ENCODE measurements around the gene PSMB2.
"Not testable (repeated sequence)": the region's sequence is repeated elsewhere in the genome, so short reads cannot be mapped to it uniquely, and the experiment has no call there.

PSMB2 gene

GRCh38 chr1:35591211-35591610 is 50.1 kb downstream of the PSMB2 start:
- no peak for DNase-seq

- no peak for DNase-seq
Measured at GRCh38 chr1:35590476-35591040, 50.8 kb downstream of the PSMB2 start.

GRCh38 chr1:35589516-35590427 is 51.6 kb downstream of the PSMB2 start:
- DNase-seq = no peak

GRCh38 chr1:35588197-35588910 is 53.0 kb downstream of the PSMB2 start:
- no peak for DNase-seq

- DNase-seq = no peak
Measured at GRCh38 chr1:35587736-35588135, 53.6 kb downstream of the PSMB2 start.

- DNase-seq = no peak
Measured at GRCh38 chr1:35586808-35587207, 54.5 kb downstream of the PSMB2 start.

GRCh38 chr1:35585805-35586204 is 55.5 kb downstream of the PSMB2 start:
- not testable (repeated sequence) for DNase-seq

- no peak for DNase-seq
Measured at GRCh38 chr1:35585281-35585680, 56.0 kb downstream of the PSMB2 start.

- not testable (repeated sequence) for DNase-seq
Measured at GRCh38 chr1:35581621-35582020, 59.7 kb downstream of the PSMB2 start.

- no peak for DNase-seq
Measured at GRCh38 chr1:35580949-35581388, 60.4 kb downstream of the PSMB2 start.

- peak; percentile 58 for DNase-seq
Measured at GRCh38 chr1:35577071-35577998, 64.0 kb downstream of the PSMB2 start.

- not testable (repeated sequence) for DNase-seq
Measured at GRCh38 chr1:35576766-35577070, 64.6 kb downstream of the PSMB2 start.

GRCh38 chr1:35576061-35576765 is 65.1 kb downstream of the PSMB2 start:
- DNase-seq = no peak

GRCh38 chr1:35575416-35575958 is 65.8 kb downstream of the PSMB2 start:
- DNase-seq = no peak

GRCh38 chr1:35574655-35575415 is 66.5 kb downstream of the PSMB2 start:
- no peak for DNase-seq

GRCh38 chr1:35574125-35574654 is 67.1 kb downstream of the PSMB2 start:
- DNase-seq = no peak

- DNase-seq = no peak
Measured at GRCh38 chr1:35573198-35574124, 67.9 kb downstream of the PSMB2 start, which contains the start of gene TFAP2E. TSS of gene TFAP2E (plus strand) at chr1:35573314. CDS start at chr1:35573578, 264 bp downstream.

- no peak for DNase-seq
Measured at GRCh38 chr1:35572296-35572695, 69.0 kb downstream of the PSMB2 start.

- DNase-seq = no peak
Measured at GRCh38 chr1:35571263-35571662, 70.1 kb downstream of the PSMB2 start.

Data from RPMI8226 (cell line).